Endometrium (tissue), 2 donors: ENCODE data around the gene EFEMP1.

Experiments used
- FAIRE-seq: peaks from 2 replicates; lab custom pipeline; 2012; peaks lifted over from hg19 to GRCh38; lab: Jason Lieb, UNC
- donor health status: control.
- donor health status: control.

EFEMP1 gene, protein sequence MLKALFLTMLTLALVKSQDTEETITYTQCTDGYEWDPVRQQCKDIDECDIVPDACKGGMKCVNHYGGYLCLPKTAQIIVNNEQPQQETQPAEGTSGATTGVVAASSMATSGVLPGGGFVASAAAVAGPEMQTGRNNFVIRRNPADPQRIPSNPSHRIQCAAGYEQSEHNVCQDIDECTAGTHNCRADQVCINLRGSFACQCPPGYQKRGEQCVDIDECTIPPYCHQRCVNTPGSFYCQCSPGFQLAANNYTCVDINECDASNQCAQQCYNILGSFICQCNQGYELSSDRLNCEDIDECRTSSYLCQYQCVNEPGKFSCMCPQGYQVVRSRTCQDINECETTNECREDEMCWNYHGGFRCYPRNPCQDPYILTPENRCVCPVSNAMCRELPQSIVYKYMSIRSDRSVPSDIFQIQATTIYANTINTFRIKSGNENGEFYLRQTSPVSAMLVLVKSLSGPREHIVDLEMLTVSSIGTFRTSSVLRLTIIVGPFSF

DNA sequence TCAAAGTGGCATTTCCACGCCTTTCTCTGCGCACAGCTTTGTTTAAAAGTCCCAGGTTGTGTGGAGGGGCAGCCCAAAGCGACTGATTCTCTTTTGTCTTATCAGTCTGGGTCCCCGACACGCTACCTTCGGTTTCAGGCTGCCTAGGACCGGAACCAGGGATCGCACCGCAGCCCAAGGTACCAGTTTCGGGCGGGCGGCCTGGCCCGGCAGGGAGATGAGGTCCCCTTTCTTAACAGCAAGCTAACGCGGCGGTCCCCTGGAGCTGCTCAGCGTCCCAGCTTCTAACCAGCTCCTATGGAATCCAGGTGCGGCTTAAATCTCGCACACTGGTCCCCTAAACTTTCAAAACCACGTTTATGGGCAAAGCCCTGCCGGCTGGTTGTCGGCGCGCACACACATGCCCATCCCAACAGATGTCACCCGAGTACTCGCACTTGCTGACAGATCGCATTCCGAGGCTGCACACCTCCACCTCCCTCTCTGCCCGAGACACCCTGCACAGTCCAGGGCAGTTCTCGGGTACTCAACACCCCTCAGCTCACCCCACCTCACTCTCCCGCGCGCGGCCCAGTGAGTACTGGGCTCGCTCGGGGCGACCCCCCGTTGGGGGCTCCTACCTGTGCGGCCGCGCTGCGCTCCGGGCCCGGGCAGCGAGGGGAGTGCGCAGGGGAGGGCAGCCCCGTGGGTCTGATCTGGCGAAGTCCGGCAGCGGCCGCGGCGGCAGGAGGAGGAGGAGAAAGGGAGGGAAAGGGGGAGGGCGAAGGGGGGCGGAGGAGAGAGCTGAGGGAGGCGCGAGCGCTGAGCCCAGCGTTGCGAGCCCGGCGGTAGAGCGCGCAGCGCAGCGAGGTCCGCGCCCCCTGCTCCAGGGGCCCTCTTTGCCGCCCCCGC is at the start of gene EFEMP1:
EFEMP1 (minus strand) TSS at position 692 of the 891 bp plus-strand sequence. CDS start 1,342 bp downstream, outside the sequence.
- no peak for FAIRE-seq

DNA sequence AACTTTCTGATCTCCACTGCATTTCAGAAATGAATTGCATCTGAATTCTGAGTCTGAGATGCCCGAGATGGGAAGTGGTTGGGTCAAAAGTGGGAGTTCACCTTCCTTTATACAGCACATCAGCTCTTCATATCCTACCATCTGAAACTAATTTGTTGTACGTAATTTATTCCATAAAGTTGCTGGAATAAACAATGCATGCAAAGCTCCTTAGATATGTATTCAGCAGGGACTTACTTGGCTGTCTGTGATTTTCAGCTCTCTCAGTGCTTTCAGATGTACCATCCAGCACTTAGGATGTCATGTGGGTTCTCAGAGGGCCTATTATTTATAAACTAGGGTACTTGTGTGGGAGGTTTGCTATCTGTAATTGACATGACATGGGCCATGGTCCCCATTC is 46.9 kb upstream of the EFEMP1 start:
- FAIRE-seq: no peak

DNA sequence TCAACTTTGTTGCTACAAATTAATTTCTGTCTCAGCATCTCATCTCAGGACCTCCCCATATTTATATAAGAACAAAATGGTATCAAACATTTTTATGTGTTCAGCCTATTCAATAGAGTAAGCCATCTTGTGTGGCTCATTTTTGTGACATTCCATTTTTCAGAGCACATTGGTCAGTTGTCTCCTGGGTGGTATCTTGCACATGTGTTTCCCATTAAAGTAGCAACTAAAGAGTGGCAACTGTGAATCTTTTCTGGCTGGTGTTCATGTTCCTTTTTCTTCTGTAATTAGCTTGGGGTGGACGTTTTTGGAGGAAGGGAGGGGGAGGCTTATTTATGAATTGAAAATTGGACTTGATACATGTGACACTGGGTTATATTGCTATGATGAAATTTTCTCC is 45.4 kb upstream of the EFEMP1 start:
- peak; percentile 54 for FAIRE-seq

DNA sequence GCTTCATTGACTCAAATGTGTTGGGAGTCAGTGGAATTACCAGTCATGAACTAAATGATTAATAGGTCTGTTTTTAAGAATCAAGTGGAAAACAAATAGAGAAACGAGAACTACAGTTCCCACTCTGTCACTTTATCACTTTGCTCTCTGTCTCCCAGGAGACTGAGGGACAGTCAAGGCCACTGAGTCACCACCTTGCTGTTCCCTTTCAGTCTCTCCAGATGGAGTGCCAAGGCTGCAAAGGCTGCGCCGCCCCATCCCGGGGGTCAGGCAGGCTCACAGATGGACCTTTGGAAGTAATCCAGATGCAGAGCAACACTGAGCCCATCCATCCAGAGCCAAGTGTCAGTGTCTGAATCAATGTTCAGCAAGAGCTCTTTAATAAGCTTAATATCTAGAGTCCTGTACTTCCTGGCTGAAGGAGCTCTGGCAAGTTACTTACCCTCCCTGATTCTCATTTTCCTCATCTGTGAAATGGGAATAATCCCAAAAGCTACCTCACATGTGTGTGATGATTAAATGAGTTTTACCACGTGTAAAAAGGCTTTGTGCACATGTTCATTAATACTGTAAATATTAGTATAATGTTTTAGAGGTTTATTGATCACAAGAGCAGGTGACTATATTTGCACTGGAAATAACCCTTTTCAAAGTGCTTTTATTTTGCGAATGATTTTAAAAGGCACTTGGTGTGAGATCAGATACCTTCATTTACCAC is 43.0 kb upstream of the EFEMP1 start:
- FAIRE-seq: no peak

DNA sequence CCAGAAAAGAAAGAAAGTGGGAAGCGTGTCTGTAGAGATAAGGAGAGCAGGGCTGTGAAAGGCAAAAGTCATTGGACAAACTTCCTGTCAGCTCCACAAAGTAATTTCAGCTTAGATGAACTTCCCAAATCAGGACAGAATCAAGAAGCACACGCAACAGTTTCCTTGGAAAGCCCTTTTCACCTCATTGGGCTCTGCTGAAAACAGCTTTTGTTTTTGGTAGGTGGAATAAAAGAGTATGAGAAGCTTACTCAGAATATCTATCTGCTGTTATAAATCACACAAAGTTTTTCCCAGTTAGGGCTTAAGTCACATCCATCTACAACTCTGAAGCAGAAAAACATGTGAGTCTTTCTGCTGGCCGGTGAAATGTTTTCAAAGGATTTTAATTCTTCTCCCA is 42.4 kb upstream of the EFEMP1 start:
- FAIRE-seq: peak; percentile 18

DNA sequence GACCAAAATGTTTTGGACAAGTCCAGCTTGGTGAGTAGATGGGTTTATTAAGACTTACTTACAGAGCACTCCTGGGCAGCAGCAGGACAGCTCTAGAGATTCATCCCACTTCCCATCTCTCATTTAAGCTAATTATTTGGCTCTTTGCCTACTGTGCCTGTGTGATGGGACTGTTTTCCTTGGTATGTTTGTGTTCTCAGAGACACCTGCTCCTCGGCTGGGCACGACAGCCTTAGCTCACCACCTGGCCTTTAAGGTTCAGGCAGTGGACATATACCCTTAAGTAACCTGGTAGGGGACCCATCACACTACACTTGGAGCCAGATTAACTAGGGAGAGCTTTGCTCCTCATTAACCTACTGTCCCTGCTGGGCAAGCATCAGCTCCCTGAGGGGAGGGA is 41.7 kb upstream of the EFEMP1 start:
- no peak for FAIRE-seq

DNA sequence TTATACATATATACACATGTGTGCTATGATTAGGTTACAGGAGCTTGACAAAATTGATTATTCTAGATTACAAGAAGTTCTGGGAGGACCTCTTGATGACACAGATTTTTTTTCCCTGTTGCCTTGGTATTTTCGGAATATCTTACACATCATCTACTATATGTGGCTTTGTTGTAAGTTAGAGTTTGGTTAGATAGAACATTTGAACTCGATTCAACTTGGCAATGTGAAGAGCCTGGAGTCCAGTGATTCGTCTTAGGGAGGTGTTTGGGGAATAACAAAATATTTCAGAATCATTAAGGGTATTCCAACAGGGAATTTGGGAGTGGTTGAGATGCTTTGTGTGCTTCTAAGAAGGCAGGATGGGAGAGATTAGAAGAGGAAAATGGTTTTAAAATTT is 39.3 kb upstream of the EFEMP1 start:
- FAIRE-seq: no peak

DNA sequence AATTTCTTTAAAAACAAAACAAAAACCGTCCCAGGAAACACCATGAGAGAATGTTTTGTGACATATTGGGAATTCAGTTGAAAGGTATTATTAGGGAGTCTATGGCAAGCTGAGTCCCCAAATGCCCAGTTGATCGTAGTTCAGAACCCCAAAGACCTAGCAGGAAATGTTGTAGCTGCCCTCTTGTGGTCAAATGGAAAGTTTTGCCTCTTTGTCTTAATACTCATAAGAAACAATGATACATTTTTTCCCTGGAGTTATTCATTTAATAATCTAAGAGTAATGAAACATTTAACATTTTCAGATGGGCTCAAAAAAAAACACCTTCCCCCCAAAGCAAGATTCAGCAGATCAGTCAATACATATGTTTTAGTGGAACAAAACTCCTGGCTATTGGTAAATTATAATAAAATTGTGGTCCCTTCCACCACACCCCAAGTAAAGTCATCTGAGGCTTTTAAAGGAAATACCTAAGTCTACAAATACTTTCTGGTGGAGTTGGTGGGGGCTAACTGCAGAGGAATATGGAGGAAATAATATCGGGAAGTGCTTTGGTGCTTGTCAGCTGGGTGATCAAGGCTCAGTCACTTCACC is 37.8 kb upstream of the EFEMP1 start:
- peak; percentile 77 for FAIRE-seq

DNA sequence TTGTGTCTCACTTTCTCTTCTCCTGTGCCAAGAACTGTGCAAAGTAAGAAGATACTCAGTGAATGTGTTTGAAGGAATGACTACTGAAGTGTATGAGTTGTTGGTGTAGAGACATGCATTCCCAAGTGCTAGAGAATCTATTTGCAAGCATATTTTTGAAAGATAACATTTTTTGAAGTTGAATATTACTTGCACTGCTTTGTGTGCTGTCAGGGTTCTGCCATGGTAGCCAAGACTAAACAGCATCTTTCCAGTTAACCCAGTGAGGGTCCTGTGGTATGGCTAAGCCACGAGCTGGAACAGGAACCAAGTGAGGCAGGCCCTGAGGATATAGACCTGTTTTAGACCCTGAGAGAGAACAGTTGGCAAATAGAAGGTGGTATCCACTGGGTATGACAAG is 35.2 kb upstream of the EFEMP1 start:
- no peak for FAIRE-seq

DNA sequence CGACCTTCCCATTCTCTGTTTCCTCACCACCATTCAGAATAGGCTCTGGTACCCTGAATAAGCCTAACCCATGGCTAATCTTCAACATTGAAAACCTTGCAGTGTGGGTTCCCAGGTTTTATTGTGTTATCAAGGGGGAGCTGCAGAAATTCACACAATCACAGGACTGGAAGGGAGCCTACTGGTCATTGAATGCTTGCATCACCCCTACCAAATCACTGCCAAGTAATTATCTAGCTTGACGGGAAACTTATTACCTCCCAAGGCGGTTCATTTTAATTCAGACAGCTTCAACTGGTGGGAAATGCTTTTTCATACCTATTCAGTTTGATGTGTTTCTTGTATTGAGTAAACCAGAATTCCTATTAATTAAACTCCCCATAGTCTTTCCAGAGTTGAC is 33.6 kb upstream of the EFEMP1 start:
- FAIRE-seq: no peak

DNA sequence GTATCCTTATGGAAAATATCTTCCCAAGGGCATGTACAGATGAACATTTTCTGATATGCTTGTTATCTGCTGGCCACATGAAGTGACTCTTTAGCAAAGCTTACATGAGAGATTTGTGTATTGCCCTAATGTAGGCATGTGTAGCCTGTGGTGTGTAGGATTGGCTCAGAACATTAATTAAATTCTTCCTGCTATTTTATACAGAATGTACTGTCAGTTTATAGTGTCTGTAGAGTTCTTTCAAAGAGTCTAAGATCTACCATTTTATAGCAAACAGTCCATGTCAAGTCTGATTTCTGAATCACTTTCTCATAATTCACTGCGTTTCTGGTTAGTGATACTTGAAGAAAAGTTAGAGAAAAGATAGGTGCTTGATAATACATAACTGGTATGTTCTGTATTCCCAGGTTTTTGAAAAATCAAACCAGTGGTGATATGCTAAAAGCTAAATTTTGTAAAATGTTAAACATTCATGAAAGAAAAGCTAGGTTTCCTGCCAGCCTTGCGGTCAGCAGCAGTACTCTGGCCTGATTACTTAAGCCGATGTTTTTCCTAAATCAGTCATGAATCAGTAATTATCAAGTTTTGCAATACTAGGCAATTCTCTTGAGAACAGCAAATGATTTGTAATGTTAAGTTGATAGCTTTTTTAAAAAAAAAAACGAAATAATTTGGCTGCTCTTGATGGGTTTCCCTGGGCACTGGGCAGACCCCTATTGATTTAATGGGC is 30.9 kb upstream of the EFEMP1 start:
- FAIRE-seq: no peak

DNA sequence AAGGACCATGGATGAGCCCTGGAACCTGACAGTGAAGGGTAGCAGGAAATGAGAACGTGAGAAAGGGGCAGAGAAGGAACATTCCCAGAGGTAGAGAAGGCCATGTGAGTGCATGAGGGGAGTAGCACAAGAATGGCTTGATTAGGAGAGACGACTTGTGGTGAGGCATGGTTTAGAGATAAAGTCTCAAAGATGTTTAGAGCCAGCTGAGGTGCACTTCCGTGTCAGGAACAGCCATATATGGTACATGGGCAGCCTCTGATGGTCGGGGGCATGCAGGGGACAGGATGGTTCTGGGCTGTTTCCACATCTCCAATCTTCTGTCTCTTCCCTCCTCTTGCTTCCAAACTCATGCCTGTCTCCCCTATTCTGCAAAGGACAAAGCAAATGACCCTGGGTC is 28.8 kb upstream of the EFEMP1 start:
- FAIRE-seq: no peak

DNA sequence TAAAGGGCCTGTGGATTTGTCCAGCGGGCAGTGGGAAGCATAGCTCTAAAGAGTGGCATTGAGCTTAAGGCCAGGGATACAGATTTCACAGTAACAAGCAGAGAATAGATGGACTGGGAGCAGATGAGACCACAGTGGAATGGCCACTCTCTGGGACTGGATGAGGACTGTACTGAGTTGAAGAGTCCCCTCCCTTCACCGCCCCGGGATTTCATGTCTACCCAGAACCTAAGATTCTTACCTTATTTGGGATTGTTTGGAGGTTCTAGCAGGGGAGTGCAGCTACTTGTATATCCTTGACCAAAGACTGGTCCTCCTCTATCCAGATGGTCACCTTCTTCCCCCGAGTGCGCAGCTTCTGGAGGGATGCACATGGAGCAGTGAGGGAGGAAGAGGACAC is 28.0 kb upstream of the EFEMP1 start:
- no peak for FAIRE-seq

DNA sequence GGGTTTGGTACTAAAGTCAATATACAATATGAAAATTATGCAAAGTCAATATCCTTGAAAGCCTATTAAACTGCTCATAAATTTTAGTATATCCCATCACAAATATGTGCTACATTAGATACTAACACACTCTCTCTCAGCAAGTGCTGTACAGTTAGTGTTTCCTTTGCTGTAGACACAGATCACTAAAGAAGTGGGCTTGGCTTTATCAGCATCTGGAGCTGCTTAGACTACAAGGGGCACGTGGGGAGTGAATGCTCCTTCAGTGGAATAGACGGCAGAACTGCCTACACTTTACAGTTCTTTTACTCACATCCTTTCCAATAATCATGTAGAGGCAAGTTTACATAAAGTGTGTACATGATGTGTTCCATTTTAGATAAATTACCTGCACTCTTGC is 26.0 kb upstream of the EFEMP1 start:
- FAIRE-seq: no peak

DNA sequence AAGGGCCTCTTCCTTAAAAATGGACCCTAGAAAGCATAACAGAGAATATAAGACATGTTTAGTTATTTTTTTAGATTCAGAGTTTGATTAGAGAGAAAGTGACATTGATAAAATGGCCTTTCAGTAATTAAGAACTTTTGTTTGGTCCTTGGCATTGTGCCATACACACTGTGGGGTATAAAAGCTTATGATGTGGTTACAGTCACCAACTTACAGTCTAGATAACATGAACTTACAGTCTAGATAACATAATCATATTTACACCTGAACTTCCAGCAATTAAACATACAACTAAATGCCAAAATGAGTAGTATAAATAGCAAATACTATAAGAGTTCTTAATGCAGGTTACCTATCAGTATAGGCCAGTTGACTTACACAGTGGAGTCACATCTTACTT is 25.6 kb upstream of the EFEMP1 start:
- FAIRE-seq: no peak

DNA sequence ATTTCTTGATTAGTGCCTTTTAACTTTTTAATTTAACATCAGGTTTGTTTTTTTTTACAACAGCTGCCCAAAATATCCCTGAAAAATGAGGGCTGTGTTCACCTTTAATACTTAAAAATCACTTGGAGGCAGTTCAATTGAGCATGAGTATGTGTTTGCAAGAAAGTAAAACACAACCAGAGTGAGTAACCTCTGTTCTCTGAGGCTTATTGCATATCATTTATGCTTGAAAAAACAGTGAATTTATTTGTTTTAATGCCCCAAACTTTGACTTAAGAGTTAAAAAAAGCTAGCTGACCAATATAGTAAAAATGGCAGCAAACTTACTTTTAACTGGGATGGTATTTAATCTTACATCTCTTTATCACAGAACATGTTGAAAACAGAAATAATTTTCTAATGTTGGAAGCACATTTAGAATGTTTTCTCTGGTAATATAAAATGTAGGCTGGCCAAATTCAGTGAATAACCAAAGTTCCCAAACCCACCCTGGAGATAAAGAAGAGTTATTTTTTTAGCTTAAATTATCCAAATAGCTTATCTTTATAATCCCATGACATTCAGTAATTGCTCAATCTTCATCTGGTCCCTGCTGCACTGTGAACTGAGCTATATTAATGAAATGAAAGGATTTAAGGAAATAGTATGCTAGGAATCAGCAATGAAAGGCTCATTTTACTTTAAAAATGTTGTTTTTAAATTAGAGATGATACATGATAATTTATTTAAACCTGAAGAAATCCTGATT is 24.8 kb upstream of the EFEMP1 start:
- FAIRE-seq: no peak

DNA sequence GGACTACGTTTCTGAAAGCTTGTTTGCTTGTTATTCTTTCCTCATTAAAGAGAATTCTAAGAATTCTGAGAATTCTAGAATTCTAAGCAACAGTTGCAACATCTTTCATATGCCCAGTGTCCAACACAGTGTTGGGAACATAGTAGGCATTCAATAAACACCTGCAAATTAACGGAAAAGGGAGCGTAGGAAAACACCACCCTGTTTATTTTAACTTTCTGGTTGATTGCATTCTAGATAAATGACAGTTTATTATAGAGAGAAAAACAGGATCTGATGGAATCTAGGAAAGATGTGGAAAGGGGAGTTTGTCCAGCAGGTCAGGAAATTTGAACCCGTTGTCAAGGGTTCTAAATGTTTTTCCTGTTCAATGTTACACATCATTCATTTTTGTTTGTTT is 24.2 kb upstream of the EFEMP1 start:
- FAIRE-seq: no peak

DNA sequence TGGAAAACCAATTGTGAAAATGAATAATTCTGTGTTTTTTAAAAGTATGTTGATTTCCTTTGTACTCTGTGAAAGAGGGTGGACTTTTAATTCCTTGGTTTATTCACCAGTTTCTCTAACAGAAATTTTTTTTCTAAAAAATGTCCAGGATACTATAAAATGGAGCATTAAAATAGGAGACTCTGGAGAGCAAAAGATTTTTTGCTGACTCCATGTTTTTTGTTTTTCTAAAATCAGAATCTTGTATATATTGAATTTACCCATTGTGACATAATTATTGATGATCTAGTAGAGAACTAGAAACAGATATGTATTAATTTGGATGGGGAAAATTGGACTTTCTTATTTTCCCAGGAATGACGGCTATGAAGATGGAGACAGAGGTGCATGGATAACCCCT is 23.2 kb upstream of the EFEMP1 start:
- no peak for FAIRE-seq

DNA sequence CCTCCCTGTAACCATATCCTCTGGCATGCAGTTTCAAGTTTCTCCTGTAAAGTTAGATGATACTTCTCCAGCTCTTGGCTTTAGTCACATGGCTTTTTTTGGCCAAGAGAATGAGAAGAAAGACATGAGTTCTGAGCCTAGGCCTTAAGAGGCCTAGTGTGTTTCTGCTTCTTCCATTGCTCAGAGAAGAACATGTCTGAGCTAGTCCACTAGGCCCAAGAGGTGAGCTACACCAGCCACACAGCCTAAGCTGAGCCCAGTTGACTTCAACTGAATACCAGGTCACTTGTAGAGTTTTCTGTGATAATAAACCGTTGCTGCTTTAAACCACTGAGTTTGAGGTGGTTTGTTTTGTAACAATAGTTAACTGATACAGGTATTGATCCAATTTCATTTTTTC is 19.9 kb upstream of the EFEMP1 start:
- no peak for FAIRE-seq

DNA sequence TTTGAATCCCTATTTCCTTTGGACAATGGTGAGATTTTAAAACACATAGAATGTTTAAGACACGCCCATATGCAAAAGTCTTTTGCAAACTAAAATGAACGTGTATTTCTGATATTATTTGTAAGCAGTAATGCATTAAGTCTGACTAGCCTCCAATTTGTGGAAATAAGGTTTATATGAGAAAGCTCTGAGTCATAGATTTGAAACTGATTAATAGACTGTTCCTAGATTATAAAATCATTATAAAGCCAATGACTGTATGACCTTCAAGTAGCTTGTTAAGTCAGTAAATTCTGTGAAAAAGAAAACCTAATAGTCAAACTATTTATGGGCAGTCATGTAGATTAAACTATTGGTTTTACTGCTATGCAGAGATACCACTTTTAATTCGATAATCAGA is 12.8 kb upstream of the EFEMP1 start:
- no peak for FAIRE-seq

DNA sequence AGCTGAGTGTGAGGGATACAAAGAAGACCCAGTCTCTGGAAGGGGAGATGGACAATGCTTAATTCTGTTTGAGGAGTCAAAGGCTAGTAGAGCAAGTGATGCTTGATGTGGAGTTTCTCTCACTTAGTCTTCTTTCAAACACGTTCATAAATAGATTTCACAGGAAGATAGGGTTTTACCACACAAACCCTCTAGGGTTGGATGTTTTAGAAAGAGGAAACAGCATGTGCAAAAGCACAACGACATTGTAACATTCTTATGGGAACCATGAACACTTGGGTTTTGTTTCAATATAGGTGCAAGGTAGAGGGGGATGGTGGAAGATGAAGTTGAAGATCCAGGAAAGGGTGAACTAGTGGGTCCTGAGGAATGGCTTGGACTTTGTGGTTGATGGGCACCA is 10.8 kb upstream of the EFEMP1 start:
- FAIRE-seq: no peak
